Epithelial cell of proximal tubule (primary cell): ENCODE results near the gene GPR4. TPM values are rescaled to one million over a fixed set of nuclear protein-coding genes. Genes with fewer than 3 reads are reported as not detected.

ENCODE experiments used
- DNase-seq: peaks from one replicate; pipeline ENCODE4 v3.0.0-alpha.2; 2011; ENCODE audit warnings: low read depth
- H3K4me3 ChIP-seq: 2 replicates; pipeline ENCODE4 v1.5.1; 2011; ENCODE audit warnings: low read depth, mild to moderate bottlenecking, low read length
- CTCF ChIP-seq: conservative IDR thresholded peaks from 2 replicates; pipeline ENCODE4 v1.5.1; 2012; ENCODE audit warnings: low read depth, mild to moderate bottlenecking, low read length
- total RNA-seq: library from RNA; depleted of rRNA; stranded (reverse); fragments of >200 nt; gene quantifications from 2 replicates; pipeline ENCODE4 v1.2.3, GENCODE V29; 2015

GPR4 gene
- total RNA-seq, 1 donor from 2014 or later = not detected

- no peak for TF ChIP-seq CTCF
- no peak overlapping the region for H3K4me3 ChIP-seq
- no peak for DNase-seq
Measured at GRCh38 chr19:45576682-45577081, 25.3 kb downstream of the GPR4 start.

GRCh38 chr19:45575216-45575615 lies 26.8 kb downstream of the GPR4 start:
- TF ChIP-seq CTCF = no peak
- H3K4me3 ChIP-seq = no peak overlapping the region
- no peak for DNase-seq

DNA sequence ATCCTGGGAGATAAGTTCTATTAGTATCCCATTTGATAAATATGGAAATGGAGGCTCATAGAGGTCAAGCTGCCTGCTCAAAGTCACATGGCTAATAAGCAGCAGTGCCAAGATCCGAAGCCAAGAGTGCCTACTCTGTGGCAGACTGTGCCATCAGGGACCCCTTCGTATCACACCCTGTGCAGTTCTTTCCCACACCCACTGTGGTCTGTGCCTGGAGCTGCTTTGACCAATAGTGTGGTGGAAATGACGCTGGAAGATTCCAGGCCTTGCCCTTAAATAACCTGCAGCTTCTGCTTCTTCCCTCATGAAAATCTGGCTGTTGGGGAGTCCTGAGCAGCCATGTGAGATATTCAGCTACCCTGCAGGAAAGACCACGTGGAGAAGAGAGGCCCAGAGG lies 27.5 kb downstream of the GPR4 start:
- DNase-seq = no peak
- no peak overlapping the region for H3K4me3 ChIP-seq

DNA sequence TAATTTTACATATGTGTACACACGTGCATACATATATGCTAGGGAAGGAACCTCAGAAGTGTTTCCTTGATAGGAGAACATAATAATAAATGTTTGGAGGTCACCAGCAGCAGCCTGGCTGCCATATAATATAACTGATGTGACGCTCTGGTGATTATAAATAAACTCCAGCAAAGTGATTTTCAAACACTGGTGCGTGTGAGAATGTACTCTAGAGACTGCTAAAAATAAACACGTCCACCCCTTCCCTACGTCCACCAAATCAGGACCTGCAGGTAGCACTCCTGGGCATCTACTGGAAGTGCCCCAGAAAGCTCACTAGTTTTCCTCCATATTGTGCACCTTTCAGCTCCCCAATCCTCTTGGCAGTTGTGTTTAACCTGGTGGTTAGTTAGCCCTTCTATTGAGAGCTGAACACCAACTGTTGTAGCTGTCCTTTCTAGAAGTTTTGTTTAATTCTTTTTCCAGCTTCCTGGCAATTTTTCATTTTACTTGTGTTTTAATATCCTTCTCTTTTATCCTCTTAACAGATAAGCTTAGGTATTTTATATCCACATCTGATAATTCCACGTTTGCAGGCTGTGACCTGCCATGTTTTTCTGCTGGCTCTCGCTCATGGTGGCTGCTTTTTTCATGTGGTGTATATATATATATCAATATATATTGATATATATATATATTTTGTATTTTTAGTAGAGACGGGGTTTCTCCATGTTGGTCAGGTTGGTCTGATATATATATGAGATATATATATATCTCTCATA lies 30.4 kb downstream of the GPR4 start:
- no peak for TF ChIP-seq CTCF
- H3K4me3 ChIP-seq = no peak overlapping the region
- no peak for DNase-seq

More for the DNA sequence above, 27.5 kb downstream of the GPR4 start:
- TF ChIP-seq CTCF = no peak

- peak; percentile 92 for TF ChIP-seq CTCF
- no peak overlapping the region for H3K4me3 ChIP-seq
- no peak for DNase-seq
Measured at GRCh38 chr19:45569619-45570421, 32.2 kb downstream of the GPR4 start.

DNA sequence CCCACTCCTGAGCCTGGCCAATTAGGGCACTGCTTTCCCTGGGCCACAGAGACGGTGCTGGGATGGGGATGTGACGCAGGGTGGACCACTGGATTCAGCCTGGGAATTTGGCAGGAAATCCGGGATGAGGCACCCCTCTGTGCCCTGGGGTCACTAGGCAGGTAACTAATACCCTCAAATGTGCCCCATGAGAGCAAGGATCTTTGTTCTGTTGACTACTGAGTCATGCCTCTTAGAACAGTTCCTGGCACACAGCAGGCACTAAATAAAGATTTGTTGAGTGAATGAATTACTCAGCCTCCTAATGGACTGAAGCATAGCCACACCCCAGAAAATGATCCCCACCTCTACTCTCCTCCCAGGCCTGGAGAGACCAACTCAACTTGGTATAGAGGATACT lies 33.3 kb downstream of the GPR4 start:
- DNase-seq = peak; percentile 72

More for the DNA sequence above, 33.3 kb downstream of the GPR4 start:
- H3K4me3 ChIP-seq = no peak overlapping the region
- no peak for TF ChIP-seq CTCF
